Measurements from ENCODE around the gene RFLNA. TPM values are rescaled to one million over a fixed set of nuclear protein-coding genes. Genes with fewer than 3 reads are reported as not detected.

RFLNA gene
- total and polyA plus RNA-seq, 8 donors = 18.2 to 294 (median 75.8) TPM

DNA sequence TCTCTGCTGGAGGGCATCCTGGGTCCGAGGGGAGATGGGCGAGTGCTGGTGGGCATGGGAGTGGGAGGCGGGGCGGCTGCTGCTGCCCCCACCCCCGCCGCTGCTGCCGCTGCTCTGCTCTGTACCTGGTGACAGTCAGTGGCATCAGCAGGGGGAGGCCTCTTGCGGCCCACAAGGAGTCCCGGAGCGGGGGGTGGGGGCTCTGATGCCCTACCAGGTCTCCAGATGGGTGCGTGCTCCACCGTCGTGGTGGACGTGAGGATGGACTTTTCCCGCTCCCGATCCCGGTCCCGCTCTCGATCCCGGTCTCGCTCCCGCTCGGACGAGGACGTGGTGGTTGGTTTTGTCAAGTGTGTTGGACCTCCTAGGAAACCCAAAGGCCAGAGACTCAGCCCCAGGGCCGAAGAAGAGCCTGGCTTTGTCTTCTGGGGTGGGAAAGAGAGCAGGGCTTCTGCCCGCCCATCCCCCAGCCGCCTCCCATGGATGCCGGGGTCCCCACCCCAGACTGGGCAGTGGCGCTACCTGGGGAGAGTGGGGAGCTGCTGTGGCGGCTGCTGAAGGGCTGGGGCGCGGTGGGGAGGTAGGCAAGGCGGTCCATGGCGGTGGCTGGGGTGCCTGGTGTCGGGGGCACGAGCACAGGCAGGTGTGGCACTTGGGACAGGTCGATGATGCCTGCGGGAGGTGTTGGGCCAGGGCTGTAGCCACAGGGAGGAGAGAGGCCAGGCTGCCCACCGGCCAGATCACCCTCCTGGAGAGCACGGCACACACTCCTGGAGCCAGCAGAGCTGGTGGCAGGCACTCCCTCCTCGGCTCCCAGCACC, 45.4 kb downstream of the RFLNA start:
- no peaks in the 10 kb centered on the region for H3K4me1 ChIP-seq
- H3K9me3 ChIP-seq = no peaks in the 10 kb centered on the region
- no peaks in the 10 kb centered on the region for H3K27me3 ChIP-seq
- no peak for DNase-seq
- WGBS, 5 donors = 92 to 96% (median 93%) methylated on average over 34 to 42 of the region's 42 CpGs
- intact Hi-C loops (cut with DNase I; ENCODE audit: low total_unique reads) = no loop called here
- H3K4me3 ChIP-seq = no peak overlapping the region
- peaks cover 80 to 99% (median 95%) of the 10 kb centered on the region in 4 donors for H3K36me3 ChIP-seq
- TF ChIP-seq POLR2AphosphoS5 (IDR thresholded peaks at IDR 0.05) (no peak), POLR2A (IDR thresholded peaks at IDR 0.05) (no peak)
- H3K27ac ChIP-seq = no peak overlapping the region

DNA sequence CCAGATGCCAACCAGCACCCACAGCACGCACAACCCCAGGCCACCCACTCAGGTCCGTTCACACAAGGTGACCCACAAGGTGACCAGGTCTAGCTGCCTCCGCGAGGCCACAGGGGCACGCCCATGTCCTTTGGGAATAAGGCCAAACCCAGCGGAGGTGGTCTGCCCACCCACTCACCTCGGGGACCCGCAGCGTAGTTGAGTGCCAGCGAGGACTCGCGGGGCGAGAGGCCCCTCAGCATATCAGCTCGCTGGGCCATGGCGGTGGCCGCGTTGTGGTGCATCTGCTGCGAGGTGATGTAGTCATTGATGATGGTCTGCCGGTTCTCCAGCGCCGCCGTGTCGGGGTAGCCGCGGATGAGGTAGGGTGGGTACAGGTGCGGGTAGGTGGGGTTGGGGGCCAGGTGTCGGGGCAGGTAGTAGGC, 46.8 kb downstream of the RFLNA start:
- H3K27me3 ChIP-seq = no peaks in the 10 kb centered on the region
- TF ChIP-seq EP300 (IDR thresholded peaks at IDR 0.05) = no peak
- H3K4me1 ChIP-seq = no peaks in the 10 kb centered on the region
- intact Hi-C loops (cut with DNase I; ENCODE audit: low total_unique reads) = no loop called here
- no peak for DNase-seq
- H3K27ac ChIP-seq = no peak overlapping the region
- peaks cover 80 to 99% (median 95%) of the 10 kb centered on the region in 4 donors for H3K36me3 ChIP-seq
- WGBS, 5 donors = 90 to 95% (median 94%) methylated on average over 13 to 27 of the region's 27 CpGs
- H3K9me3 ChIP-seq = no peaks in the 10 kb centered on the region
- no peak overlapping the region for H3K4me3 ChIP-seq

DNA sequence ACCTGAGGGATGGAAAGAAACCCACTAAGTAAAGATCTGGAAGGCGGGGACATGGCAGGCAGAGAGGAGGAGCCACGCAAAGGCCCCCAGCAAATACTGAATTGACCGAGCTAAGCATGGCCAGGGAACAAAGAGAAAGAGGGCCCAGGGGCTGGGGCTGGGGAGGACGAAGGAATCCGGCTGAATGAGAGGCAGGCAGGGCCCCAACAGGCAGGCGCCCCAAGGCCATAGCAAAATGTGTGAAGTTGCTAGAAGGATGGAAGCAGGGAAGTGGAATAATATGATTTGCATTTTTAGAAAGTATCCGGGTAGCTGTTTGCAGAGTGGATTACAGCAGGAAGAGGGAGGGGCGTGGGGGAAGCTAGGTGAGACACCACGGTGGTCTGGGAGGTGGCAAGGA, 49.1 kb downstream of the RFLNA start:
- 78 to 84% (median 80%) methylated on average over 9 of the region's 9 CpGs for WGBS, 5 donors
- no peak for DNase-seq
- TF ChIP-seq EP300 (IDR thresholded peaks at IDR 0.05) (no peak), POLR2AphosphoS5 (IDR thresholded peaks at IDR 0.05) (no peak)
- H3K27ac ChIP-seq = no peak overlapping the region
- no peaks in the 10 kb centered on the region for H3K4me1 ChIP-seq
- H3K9me3 ChIP-seq = no peaks in the 10 kb centered on the region
- no peak overlapping the region for H3K4me3 ChIP-seq
- no peaks in the 10 kb centered on the region for H3K27me3 ChIP-seq
- intact Hi-C loops (cut with DNase I; ENCODE audit: low total_unique reads) = no loop called here
- H3K36me3 ChIP-seq = peaks cover 93 to 99% (median 96%) of the 10 kb centered on the region in 4 donors

DNA sequence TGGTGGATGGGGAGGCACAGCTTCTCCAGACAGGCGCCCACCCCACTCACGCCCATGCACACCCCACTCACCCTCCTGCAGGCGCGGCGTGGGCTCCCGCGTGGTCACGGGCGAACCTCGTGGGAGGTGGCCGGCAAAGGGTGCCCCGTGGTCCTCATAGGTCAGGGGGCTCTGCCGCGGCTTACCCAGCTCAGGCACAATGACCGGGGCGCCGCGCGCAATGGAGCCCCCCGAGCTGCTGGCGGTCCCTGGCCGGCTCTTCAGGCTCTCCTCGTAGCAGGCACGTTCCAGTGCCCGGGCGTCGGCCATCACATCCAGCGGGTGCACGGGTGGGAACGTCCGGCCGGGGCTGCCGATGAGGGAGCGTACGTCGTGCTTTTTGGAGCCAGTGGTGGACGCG, 49.6 kb downstream of the RFLNA start:
- Histone ChIP-seq H3K9me3 (no peaks in the 10 kb centered on the region), H3K4me1 (no peaks in the 10 kb centered on the region), H3K4me3 (no peak overlapping the region), H3K27me3 (no peaks in the 10 kb centered on the region), H3K36me3 (peaks cover 98 to 100% (median 100%) of the 10 kb centered on the region in 4 donors), H3K27ac (no peak overlapping the region)
- 92 to 97% (median 94%) methylated on average over 26 to 38 of the region's 38 CpGs for WGBS, 5 donors
- DNase-seq = no peak
- intact Hi-C loops (cut with DNase I; ENCODE audit: low total_unique reads) = no loop called here
- TF ChIP-seq EP300 (IDR thresholded peaks at IDR 0.05) = no peak
- no peak for TF ChIP-seq POLR2AphosphoS5 (IDR thresholded peaks at IDR 0.05)
- TF ChIP-seq, protein P1, sequence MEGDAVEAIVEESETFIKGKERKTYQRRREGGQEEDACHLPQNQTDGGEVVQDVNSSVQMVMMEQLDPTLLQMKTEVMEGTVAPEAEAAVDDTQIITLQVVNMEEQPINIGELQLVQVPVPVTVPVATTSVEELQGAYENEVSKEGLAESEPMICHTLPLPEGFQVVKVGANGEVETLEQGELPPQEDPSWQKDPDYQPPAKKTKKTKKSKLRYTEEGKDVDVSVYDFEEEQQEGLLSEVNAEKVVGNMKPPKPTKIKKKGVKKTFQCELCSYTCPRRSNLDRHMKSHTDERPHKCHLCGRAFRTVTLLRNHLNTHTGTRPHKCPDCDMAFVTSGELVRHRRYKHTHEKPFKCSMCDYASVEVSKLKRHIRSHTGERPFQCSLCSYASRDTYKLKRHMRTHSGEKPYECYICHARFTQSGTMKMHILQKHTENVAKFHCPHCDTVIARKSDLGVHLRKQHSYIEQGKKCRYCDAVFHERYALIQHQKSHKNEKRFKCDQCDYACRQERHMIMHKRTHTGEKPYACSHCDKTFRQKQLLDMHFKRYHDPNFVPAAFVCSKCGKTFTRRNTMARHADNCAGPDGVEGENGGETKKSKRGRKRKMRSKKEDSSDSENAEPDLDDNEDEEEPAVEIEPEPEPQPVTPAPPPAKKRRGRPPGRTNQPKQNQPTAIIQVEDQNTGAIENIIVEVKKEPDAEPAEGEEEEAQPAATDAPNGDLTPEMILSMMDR (IDR thresholded peaks at IDR 0.05) = no peak
- no peak for TF ChIP-seq POLR2A (IDR thresholded peaks at IDR 0.05)

DNA sequence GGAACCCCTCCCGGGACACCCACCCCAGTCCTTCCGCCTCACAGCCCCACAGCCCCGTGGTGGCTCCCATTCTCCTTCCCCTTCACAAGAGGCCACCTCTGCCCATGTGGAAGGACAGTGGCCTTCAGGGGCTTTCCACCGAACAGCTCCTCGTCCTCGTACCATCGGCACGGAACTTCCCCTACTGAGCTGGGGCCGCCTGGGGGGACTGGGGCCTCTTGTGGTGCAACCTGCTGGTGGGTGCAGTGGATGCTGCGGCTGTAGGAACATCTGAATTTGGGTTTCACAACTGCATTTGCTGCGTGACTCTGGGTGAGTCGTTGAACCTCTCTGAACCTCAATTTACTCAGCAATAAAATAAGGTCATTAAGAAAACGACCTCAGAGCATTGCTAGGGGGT, 50.9 kb downstream of the RFLNA start:
- Histone ChIP-seq H3K4me1 (no peaks in the 10 kb centered on the region), H3K27me3 (no peaks in the 10 kb centered on the region), H3K36me3 (peaks cover 100% of the 10 kb centered on the region in 4 donors), H3K4me3 (no peak overlapping the region), H3K9me3 (no peaks in the 10 kb centered on the region), H3K27ac (no peak overlapping the region)
- intact Hi-C loops (cut with DNase I; ENCODE audit: low total_unique reads) = no loop called here
- no peak for DNase-seq
- TF ChIP-seq, protein P1 (IDR thresholded peaks at IDR 0.05) = no peak
- no peak for TF ChIP-seq POLR2A (IDR thresholded peaks at IDR 0.05)
- TF ChIP-seq EP300 (IDR thresholded peaks at IDR 0.05) = no peak
- no peak for TF ChIP-seq POLR2AphosphoS5 (IDR thresholded peaks at IDR 0.05)
- 85 to 90% (median 89%) methylated on average over 13 of the region's 13 CpGs for WGBS, 5 donors
